OCI-LY7 (cell line): ENCODE results near the gene DUSP9. TPM values are rescaled to one million over a fixed set of nuclear protein-coding genes. Genes with fewer than 3 reads are reported as not detected.

Experiments used
- BruUV-seq: library from RNA; stranded (reverse); fragments of 400-500 nt; replicated peaks from 2 replicates; lab custom pipeline; 2021; lab: Mats Ljungman, UMichigan
- CTCF ChIA-PET: fragments of 300-600 bp; sonication (Branson Sonifier 250); formaldehyde crosslinking; loops from one replicate; lab custom pipeline; 2022; ENCODE audit warnings: antibody characterized with exemption; ENCODE audit not compliant: unreplicated experiment; lab: Charles Lee
- POLR2A ChIA-PET: fragments of 300-600 bp; sonication (Branson Sonifier 250); formaldehyde crosslinking; loops from one replicate; lab custom pipeline; 2022; ENCODE audit warnings: antibody characterized with exemption; lab: Charles Lee
- DNase-seq: peaks from one replicate; pipeline ENCODE4 v3.0.0-alpha.2; 2015; ENCODE audit warnings: low spot score
- H2AFZ ChIP-seq: fragments of 200-600 bp; sonication (generic), shearing (Covaris generic); 2 replicates; pipeline ENCODE4 v1.6.1; 2014; ENCODE audit warnings: mild to moderate bottlenecking, antibody characterized with exemption, low read length, moderate library complexity
- H3K27ac ChIP-seq: fragments of 200-600 bp; sonication (generic); 2 replicates; pipeline ENCODE4 v1.5.1; 2014; ENCODE audit warnings: mixed run types, low read depth, mild to moderate bottlenecking, moderate library complexity, low read length, inconsistent platforms; ENCODE audit not compliant: poor library complexity, severe bottlenecking
- H3K36me3 ChIP-seq: fragments of 200-600 bp; sonication (generic); 2 replicates; pipeline ENCODE4 v1.6.1; 2014; ENCODE audit warnings: mild to moderate bottlenecking, antibody characterized with exemption, low read length, moderate library complexity, mixed read lengths; ENCODE audit not compliant: insufficient read depth
- H3K4me1 ChIP-seq: fragments of 200-600 bp; sonication (generic); 2 replicates; pipeline ENCODE4 v1.5.1; 2014; ENCODE audit warnings: mild to moderate bottlenecking, low read length; ENCODE audit not compliant: insufficient read depth, poor library complexity, severe bottlenecking
- H3K4me2 ChIP-seq: fragments of 200-600 bp; sonication (generic); 2 replicates; pipeline ENCODE4 v1.6.1; 2014; ENCODE audit warnings: mild to moderate bottlenecking, low read length
- H3K4me3 ChIP-seq: fragments of 200-600 bp; sonication (generic); 2 replicates; pipeline ENCODE4 v1.5.1; 2014; ENCODE audit warnings: mild to moderate bottlenecking, low read depth, low read length; ENCODE audit not compliant: poor library complexity, severe bottlenecking
- H3K79me2 ChIP-seq: fragments of 200-600 bp; sonication (generic); 2 replicates; pipeline ENCODE4 v1.6.1; 2016; ENCODE audit warnings: low read depth, mild to moderate bottlenecking, low read length, moderate library complexity, mixed read lengths; ENCODE audit not compliant: insufficient read depth
- H3K9me2 ChIP-seq: fragments of 200-600 bp; sonication (generic); 2 replicates; pipeline ENCODE4 v1.6.1; 2016; ENCODE audit warnings: mild to moderate bottlenecking, low read length, mixed read lengths; ENCODE audit not compliant: insufficient read depth
- H3K9me3 ChIP-seq: fragments of 200-600 bp; sonication (generic); 2 replicates; pipeline ENCODE4 v1.6.1; 2014; ENCODE audit warnings: mild to moderate bottlenecking, mixed run types, low read length, mixed read lengths
- H4K20me1 ChIP-seq: fragments of 200-600 bp; sonication (generic); 2 replicates; pipeline ENCODE4 v1.6.1; 2014; ENCODE audit warnings: mild to moderate bottlenecking, antibody characterized with exemption, low read length, moderate library complexity, mixed read lengths; ENCODE audit not compliant: insufficient read depth
- CTCF ChIP-seq: fragments of 200-600 bp; sonication (generic); conservative IDR thresholded peaks from 2 replicates; pipeline ENCODE4 v1.5.1; 2014; ENCODE audit warnings: mild to moderate bottlenecking, antibody characterized with exemption, low read length, moderate library complexity, mixed read lengths
- EZH2phosphoT487 ChIP-seq: fragments of 200-600 bp; sonication (generic); IDR thresholded peaks from 2 replicates; pipeline ENCODE4 v1.6.1; 2018; ENCODE audit warnings: low read depth, borderline replicate concordance, mild to moderate bottlenecking, mixed run types, antibody characterized with exemption, low read length, moderate library complexity, mixed read lengths
- intact Hi-C: fragments of 100-400 bp; cut with micrococcal nuclease; formaldehyde crosslinking; loops from one replicate; pipeline ENCODE4 v1.10.0; 2022; ENCODE audit not compliant: unreplicated experiment
- total RNA-seq, 2 experiments: library from RNA; depleted of rRNA in 1 of 2; stranded (reverse); fragments of >200 nt in 1 of 2; shearing (Covaris generic) in 1 of 2; gene quantifications; 2 replicates each; pipeline ENCODE4 v1.2.3, GENCODE V29; 2014 to 2022

DUSP9 gene
- total RNA-seq, 2 experiments from 2014 or later = not detected

- intact Hi-C loops = no loop called here
- ChIA-PET CTCF (interaction anchor here (0.5 kb wide), 1 partner anchor 687 kb away, joined by 3 read pairs; no protein-coding TSS in a partner anchor), POLR2A (no interaction called here)
- DNase-seq = no peak
- Histone ChIP-seq H3K4me3 (no peak within 1 kb of the TSS), H3K9me3 (no peaks in the 10 kb centered on the region), H3K79me2 (no peaks in the 10 kb centered on the region), H3K4me1 (no peaks in the 10 kb centered on the region), H3K36me3 (no peaks in the 10 kb centered on the region), H3K27ac (no peak within 1 kb of the TSS), H3K4me2 (no peak within 1 kb of the TSS), H3K9me2 (no peaks in the 10 kb centered on the region), H4K20me1 (no peaks in the 10 kb centered on the region), H2AFZ (no peak within 1 kb of the TSS)
- TF ChIP-seq CTCF (no peak), EZH2phosphoT487 (no peak)
- no TSS peak for BruUV-seq
Observed at GRCh38 chrX:153673428-153674218, 26.6 kb downstream of the DUSP9 start, which contains the start of gene PNCK. TSS of gene PNCK (minus strand) at chrX:153673813. CDS start at chrX:153673076, 737 bp downstream.

DNA sequence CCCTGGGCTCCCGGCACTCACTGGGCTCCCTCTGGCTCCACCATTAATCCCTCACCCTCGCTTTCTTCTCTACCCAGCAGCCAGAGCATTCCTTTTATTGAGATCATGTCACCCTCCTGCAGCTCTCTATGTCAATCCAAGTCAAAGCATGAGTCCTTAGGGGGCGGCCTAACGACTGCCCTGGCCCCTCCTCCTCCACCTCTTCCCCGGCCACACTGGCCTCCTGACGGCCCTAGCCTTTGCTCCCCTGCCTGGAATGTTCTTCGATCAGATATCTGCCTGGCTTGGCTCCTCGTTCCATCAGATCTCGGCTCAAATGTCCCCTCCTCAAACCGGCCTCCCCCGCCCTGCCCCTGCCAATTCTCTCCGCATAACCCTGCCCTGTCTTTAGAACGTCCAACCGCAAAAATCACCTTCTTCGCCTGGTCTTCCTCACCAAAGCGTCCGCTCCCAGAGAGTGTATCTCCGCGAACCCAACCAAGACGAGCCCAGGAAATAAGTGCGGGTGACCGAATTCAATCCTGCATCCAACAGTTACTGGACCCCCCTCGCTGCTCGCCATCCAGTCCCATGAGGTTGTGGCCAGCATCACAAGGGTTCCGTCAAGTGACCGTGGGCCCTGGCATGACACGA lies 27.3 kb downstream of the DUSP9 start:
- H4K20me1 ChIP-seq = no peaks in the 10 kb centered on the region
- no peaks in the 10 kb centered on the region for H3K4me1 ChIP-seq
- H3K4me2 ChIP-seq = no peak overlapping the region
- CTCF ChIA-PET = no interaction called here
- H3K4me3 ChIP-seq = no peak overlapping the region
- TF ChIP-seq EZH2phosphoT487 = no peak
- no peak for TF ChIP-seq CTCF
- no peaks in the 10 kb centered on the region for H3K9me2 ChIP-seq
- no peaks in the 10 kb centered on the region for H3K79me2 ChIP-seq
- no peaks in the 10 kb centered on the region for H3K9me3 ChIP-seq
- no TSS peak for BruUV-seq
- POLR2A ChIA-PET = no interaction called here
- no peaks in the 10 kb centered on the region for H3K36me3 ChIP-seq
- no peak for DNase-seq
- intact Hi-C loops = no loop called here
- no peak overlapping the region for H2AFZ ChIP-seq
- no peak overlapping the region for H3K27ac ChIP-seq
